GM23338 (cell line): ENCODE results near the gene GRAMD4. TPM values are rescaled to one million over a fixed set of nuclear protein-coding genes. Genes with fewer than 3 reads are reported as not detected.

ENCODE experiments used
- ATAC-seq: fragments of 200-7000 bp; cut with Tn5 transposase; 3 replicates; pipeline ENCODE4 v1.9.1; 2020
- DNase-seq: peaks from one replicate; pipeline ENCODE4 v3.0.0-alpha.2; 2015; ENCODE audit warnings: low spot score
- H2AFZ ChIP-seq: fragments of 200-600 bp; sonication (generic); 2 replicates; pipeline ENCODE4 v1.8.0; 2016; ENCODE audit warnings: antibody characterized with exemption, mild to moderate bottlenecking, moderate library complexity
- H3F3A ChIP-seq: fragments of 200-600 bp; sonication (generic); replicated peaks from 2 replicates; pipeline ENCODE4 v1.8.0; 2017; ENCODE audit warnings: antibody characterized with exemption, mixed run types, low read depth
- H3K27ac ChIP-seq: fragments of 200-600 bp; sonication (generic); 2 replicates; pipeline ENCODE4 v1.6.1; 2016; ENCODE audit warnings: low read depth
- H3K27me3 ChIP-seq: fragments of 200-600 bp; sonication (generic); 2 replicates; pipeline ENCODE4 v1.8.0; 2016; ENCODE audit warnings: mild to moderate bottlenecking, mixed run types, moderate library complexity; ENCODE audit not compliant: insufficient read depth
- H3K36me3 ChIP-seq: fragments of 200-600 bp; sonication (generic); 2 replicates; pipeline ENCODE4 v1.8.0; 2016; ENCODE audit warnings: mild to moderate bottlenecking; ENCODE audit not compliant: insufficient read depth
- H3K4me1 ChIP-seq: fragments of 200-600 bp; sonication (generic); 2 replicates; pipeline ENCODE4 v1.8.0; 2016; ENCODE audit warnings: mild to moderate bottlenecking, moderate library complexity; ENCODE audit not compliant: insufficient read depth
- H3K4me2 ChIP-seq: fragments of 200-600 bp; sonication (generic); 2 replicates; pipeline ENCODE4 v1.7.1; 2017; ENCODE audit warnings: mixed run types
- H3K4me3 ChIP-seq: fragments of 200-600 bp; sonication (generic); 2 replicates; pipeline ENCODE4 v1.6.1; 2016; ENCODE audit warnings: mixed run types
- H3K79me2 ChIP-seq: fragments of 200-600 bp; sonication (generic); replicated peaks from 2 replicates; pipeline ENCODE4 v1.8.0; 2017; ENCODE audit warnings: mild to moderate bottlenecking; ENCODE audit not compliant: insufficient read depth
- H3K9me2 ChIP-seq: fragments of 200-600 bp; sonication (generic); 2 replicates; pipeline ENCODE4 v1.8.0; 2017; ENCODE audit not compliant: insufficient read depth
- H4K20me1 ChIP-seq: fragments of 200-600 bp; sonication (generic); replicated peaks from 2 replicates; pipeline ENCODE4 v1.8.0; 2017; ENCODE audit warnings: mild to moderate bottlenecking; ENCODE audit not compliant: insufficient read depth
- H3K27ac Mint-ChIP-seq: 2 replicates; pipeline ENCODE4 v1.8.0; 2020; ENCODE audit warnings: inconsistent platforms, mild to moderate bottlenecking, moderate library complexity, mixed read lengths
- H3K27me3 Mint-ChIP-seq: 3 replicates; pipeline ENCODE4 v1.8.0; 2022; ENCODE audit warnings: low read depth, mild to moderate bottlenecking, moderate library complexity, mixed read lengths, inconsistent platforms; ENCODE audit not compliant: insufficient read depth, poor library complexity
- H3K36me3 Mint-ChIP-seq: 3 replicates; pipeline ENCODE4 v1.8.0; 2021; ENCODE audit warnings: low read depth, mild to moderate bottlenecking, inconsistent platforms, moderate library complexity, mixed read lengths
- H3K4me1 Mint-ChIP-seq: 3 replicates; pipeline ENCODE4 v1.8.0; 2020; ENCODE audit warnings: mild to moderate bottlenecking, inconsistent platforms, mixed read lengths
- H3K4me3 Mint-ChIP-seq: 3 replicates; pipeline ENCODE4 v1.8.0; 2021; ENCODE audit warnings: moderate library complexity, mild to moderate bottlenecking, inconsistent platforms, mixed read lengths
- H3K9me3 Mint-ChIP-seq: 3 replicates; pipeline ENCODE4 v1.8.0; 2020; ENCODE audit warnings: moderate library complexity, mild to moderate bottlenecking, inconsistent platforms, mixed read lengths
- CREB1 ChIP-seq: fragments of 250-450 bp; sonication (Bioruptor Pico); IDR thresholded peaks from 2 replicates; pipeline ENCODE4 v1.5.0; 2020; ENCODE audit warnings: low read depth, mild to moderate bottlenecking, moderate library complexity
- EZH2 ChIP-seq: fragments of 200-600 bp; sonication (generic); IDR thresholded peaks from one replicate; pipeline ENCODE4 v1.8.0; 2017; ENCODE audit warnings: antibody characterized with exemption, mild to moderate bottlenecking, low read depth; ENCODE audit not compliant: unreplicated experiment
- EZH2phosphoT487 ChIP-seq: fragments of 200-600 bp; sonication (generic); IDR thresholded peaks from one replicate; pipeline ENCODE4 v1.8.1; 2018; ENCODE audit warnings: antibody characterized with exemption; ENCODE audit not compliant: unreplicated experiment
- NANOG ChIP-seq: IDR thresholded peaks from 2 replicates; pipeline ENCODE4 v1.6.1; 2016; ENCODE audit warnings: antibody characterized with exemption, borderline replicate concordance
- POLR2AphosphoS5 ChIP-seq: IDR thresholded peaks from 2 replicates; pipeline ENCODE4 v1.6.1; 2016; ENCODE audit warnings: antibody characterized with exemption, low read depth
- STAT1 ChIP-seq: IDR thresholded peaks from one replicate; pipeline ENCODE4 v1.6.1; 2016; ENCODE audit warnings: antibody characterized with exemption; ENCODE audit not compliant: unreplicated experiment
- ZNF114 ChIP-seq: fragments of 250-450 bp; sonication (Bioruptor Pico); IDR thresholded peaks from 2 replicates; pipeline ENCODE4 v1.5.0; 2020; ENCODE audit warnings: mild to moderate bottlenecking, moderate library complexity
- polyA plus RNA-seq: library from polyadenylated mRNA; unstranded; fragments of >200 nt; fragmentation: Nextera tagmentation; extraction: Ambion mirVana; gene quantifications from 2 replicates; pipeline ENCODE4 v1.2.1, GENCODE V29; 2016
- total RNA-seq: library from RNA; depleted of rRNA; stranded (reverse); fragments of >200 nt; shearing (Covaris generic); gene quantifications from 2 replicates; pipeline ENCODE4 v1.2.3, GENCODE V29; 2014
- TF ChIP-seq, protein P1 (sequence below): IDR thresholded peaks from one replicate; pipeline ENCODE4 v1.6.1; 2018; ENCODE audit warnings: antibody characterized with exemption; ENCODE audit not compliant: unreplicated experiment
- TF ChIP-seq, protein P2 (sequence below), 2 experiments: fragments of 200-600 bp in 1 of 2; sonication (generic) in 1 of 2; conservative IDR thresholded peaks; 2 replicates each; pipeline versions ENCODE4 v1.5.1 to v1.6.1; 2016 to 2017; ENCODE audit warnings: antibody characterized with exemption in 2 of 2, low read depth in 2 of 2, mild to moderate bottlenecking in 2 of 2, moderate library complexity in 1 of 2

Gene GRAMD4
- total and polyA plus RNA-seq, 2 experiments from 2014 or later, result 2.7 to 81.8 TPM

DNA sequence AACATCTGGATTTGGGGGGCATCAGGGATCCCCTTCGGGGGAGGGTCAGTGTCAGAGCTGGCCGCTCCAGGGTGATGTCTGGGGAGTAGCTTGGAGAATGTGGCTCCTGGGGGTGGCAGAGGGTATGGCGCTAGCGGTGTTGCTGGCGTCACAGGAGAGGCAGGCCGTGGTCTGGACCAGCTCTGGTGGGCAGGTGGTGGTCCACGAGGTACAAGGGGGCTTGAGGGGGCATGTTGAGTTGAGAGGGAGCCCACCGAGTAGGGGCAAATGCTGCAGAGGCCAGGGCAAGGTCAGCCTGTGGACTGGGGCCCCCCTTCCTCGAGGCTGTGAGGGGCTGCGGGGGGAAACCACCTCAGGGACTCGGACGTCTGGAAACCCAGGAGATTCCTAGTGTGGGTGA is 8.6 kb downstream of the GRAMD4 start:
- DNase-seq (no peak), ATAC-seq (no peak)
- peaks cover 3% of the 10 kb centered on the region; the same call in 1 of the 2 replicates for H3K79me2 ChIP-seq
- H3K27ac ChIP-seq, result no peak overlapping the region
- peaks cover 25% of the 10 kb centered on the region for H3K4me1 Mint-ChIP-seq
- H3K9me3 Mint-ChIP-seq, result no peaks in the 10 kb centered on the region
- no peak overlapping the region for H3K4me2 ChIP-seq
- H3K27ac Mint-ChIP-seq, result peak overlapping the region; percentile 77; the same call in 1 of the 2 replicates
- H3K27me3 ChIP-seq, result no peaks in the 10 kb centered on the region
- no peaks in the 10 kb centered on the region for H3K36me3 Mint-ChIP-seq
- no peak overlapping the region for H3K4me3 ChIP-seq
- H2AFZ ChIP-seq, result no peak overlapping the region
- H3K9me2 ChIP-seq, result no peaks in the 10 kb centered on the region
- TF ChIP-seq, protein P1, sequence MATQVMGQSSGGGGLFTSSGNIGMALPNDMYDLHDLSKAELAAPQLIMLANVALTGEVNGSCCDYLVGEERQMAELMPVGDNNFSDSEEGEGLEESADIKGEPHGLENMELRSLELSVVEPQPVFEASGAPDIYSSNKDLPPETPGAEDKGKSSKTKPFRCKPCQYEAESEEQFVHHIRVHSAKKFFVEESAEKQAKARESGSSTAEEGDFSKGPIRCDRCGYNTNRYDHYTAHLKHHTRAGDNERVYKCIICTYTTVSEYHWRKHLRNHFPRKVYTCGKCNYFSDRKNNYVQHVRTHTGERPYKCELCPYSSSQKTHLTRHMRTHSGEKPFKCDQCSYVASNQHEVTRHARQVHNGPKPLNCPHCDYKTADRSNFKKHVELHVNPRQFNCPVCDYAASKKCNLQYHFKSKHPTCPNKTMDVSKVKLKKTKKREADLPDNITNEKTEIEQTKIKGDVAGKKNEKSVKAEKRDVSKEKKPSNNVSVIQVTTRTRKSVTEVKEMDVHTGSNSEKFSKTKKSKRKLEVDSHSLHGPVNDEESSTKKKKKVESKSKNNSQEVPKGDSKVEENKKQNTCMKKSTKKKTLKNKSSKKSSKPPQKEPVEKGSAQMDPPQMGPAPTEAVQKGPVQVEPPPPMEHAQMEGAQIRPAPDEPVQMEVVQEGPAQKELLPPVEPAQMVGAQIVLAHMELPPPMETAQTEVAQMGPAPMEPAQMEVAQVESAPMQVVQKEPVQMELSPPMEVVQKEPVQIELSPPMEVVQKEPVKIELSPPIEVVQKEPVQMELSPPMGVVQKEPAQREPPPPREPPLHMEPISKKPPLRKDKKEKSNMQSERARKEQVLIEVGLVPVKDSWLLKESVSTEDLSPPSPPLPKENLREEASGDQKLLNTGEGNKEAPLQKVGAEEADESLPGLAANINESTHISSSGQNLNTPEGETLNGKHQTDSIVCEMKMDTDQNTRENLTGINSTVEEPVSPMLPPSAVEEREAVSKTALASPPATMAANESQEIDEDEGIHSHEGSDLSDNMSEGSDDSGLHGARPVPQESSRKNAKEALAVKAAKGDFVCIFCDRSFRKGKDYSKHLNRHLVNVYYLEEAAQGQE, result no peak
- TF ChIP-seq, protein P2, sequence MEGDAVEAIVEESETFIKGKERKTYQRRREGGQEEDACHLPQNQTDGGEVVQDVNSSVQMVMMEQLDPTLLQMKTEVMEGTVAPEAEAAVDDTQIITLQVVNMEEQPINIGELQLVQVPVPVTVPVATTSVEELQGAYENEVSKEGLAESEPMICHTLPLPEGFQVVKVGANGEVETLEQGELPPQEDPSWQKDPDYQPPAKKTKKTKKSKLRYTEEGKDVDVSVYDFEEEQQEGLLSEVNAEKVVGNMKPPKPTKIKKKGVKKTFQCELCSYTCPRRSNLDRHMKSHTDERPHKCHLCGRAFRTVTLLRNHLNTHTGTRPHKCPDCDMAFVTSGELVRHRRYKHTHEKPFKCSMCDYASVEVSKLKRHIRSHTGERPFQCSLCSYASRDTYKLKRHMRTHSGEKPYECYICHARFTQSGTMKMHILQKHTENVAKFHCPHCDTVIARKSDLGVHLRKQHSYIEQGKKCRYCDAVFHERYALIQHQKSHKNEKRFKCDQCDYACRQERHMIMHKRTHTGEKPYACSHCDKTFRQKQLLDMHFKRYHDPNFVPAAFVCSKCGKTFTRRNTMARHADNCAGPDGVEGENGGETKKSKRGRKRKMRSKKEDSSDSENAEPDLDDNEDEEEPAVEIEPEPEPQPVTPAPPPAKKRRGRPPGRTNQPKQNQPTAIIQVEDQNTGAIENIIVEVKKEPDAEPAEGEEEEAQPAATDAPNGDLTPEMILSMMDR (conservative IDR thresholded peaks at IDR 0.05; ENCODE audit: low read depth in 2 of 2), result no peak
- no peak overlapping the region for H3K4me3 Mint-ChIP-seq
- peaks cover 7% of the 10 kb centered on the region for H3K4me1 ChIP-seq
- H3K36me3 ChIP-seq, result no peaks in the 10 kb centered on the region
- peaks cover 4% of the 10 kb centered on the region for H3K27me3 Mint-ChIP-seq
- no peaks in the 10 kb centered on the region for H3F3A ChIP-seq
- no peaks in the 10 kb centered on the region for H4K20me1 ChIP-seq

DNA sequence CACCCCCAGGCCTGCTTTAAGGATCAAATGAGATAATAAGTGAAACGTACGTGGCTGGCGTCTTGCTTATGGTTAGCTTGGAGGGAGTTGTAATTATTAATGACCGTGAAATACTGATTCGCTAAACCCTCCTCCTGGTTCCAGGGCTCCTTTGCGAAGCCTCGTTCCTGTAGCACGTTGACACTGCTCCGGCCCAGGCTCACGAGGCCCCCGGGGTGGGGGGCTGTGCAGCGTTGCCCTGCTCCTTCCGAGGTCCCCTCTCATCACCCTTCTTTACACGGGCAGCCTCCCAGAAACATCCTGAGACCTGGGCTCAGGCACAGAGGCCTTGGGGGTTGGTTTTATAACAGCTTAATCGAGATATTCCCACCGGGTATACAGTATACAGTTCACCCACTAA is 9.1 kb downstream of the GRAMD4 start:
- Histone ChIP-seq H4K20me1 (no peaks in the 10 kb centered on the region), H3K27ac (no peak overlapping the region), H3K27me3 (no peaks in the 10 kb centered on the region), H2AFZ (no peak overlapping the region), H3K9me2 (no peaks in the 10 kb centered on the region), H3K4me2 (no peak overlapping the region), H3K36me3 (no peaks in the 10 kb centered on the region), H3F3A (no peaks in the 10 kb centered on the region), H3K4me3 (no peak overlapping the region), H3K4me1 (peaks cover 7% of the 10 kb centered on the region), H3K79me2 (no peaks in the 10 kb centered on the region; the same call in 1 of the 2 replicates)
- DNase-seq (no peak), ATAC-seq (no peak)
- H3K9me3 Mint-ChIP-seq, result peaks cover 3% of the 10 kb centered on the region; the same call in 2 of the 3 replicates
- H3K4me1 Mint-ChIP-seq, result peaks cover 30% of the 10 kb centered on the region
- no peak overlapping the region for H3K27ac Mint-ChIP-seq
- peaks cover 4% of the 10 kb centered on the region for H3K27me3 Mint-ChIP-seq
- H3K4me3 Mint-ChIP-seq, result no peak overlapping the region
- H3K36me3 Mint-ChIP-seq, result no peaks in the 10 kb centered on the region
- TF ChIP-seq CREB1 (CRISPR knock-in tag) (no peak), ZNF114 (no peak), STAT1 (no peak), EZH2phosphoT487 (no peak), POLR2AphosphoS5 (no peak), EZH2 (no peak), NANOG (no peak)
- TF ChIP-seq, protein P1, result no peak
